ENCODE data around the gene CXXC1.
"Not testable (repeated sequence)": the region's sequence is repeated elsewhere in the genome, so short reads cannot be mapped to it uniquely, and the experiment has no call there.

Gene CXXC1

GRCh38 chr18:50299626-50300388 lies 12.3 kb upstream of the CXXC1 start:
- TF ChIP-seq POU2F2 (IDR thresholded peaks at IDR 0.05; ENCODE audit: low read depth, low read length) (no peak), TAF1 (IDR thresholded peaks at IDR 0.05; ENCODE audit: low read depth, low read length) (no peak), PAX5 (IDR thresholded peaks at IDR 0.05; ENCODE audit: insufficient read depth, low read length, severe bottlenecking) (no peak), POLR2A (IDR thresholded peaks at IDR 0.05; ENCODE audit: low read depth, low read length) (no peak), SPI1 (IDR thresholded peaks at IDR 0.05; ENCODE audit: low read depth, low read length) (no peak), POLR2AphosphoS5 (IDR thresholded peaks at IDR 0.05; ENCODE audit: low read depth, low read length) (no peak)
- peak; percentile 43 for FAIRE-seq

GRCh38 chr18:50298443-50299284 lies 11.2 kb upstream of the CXXC1 start:
- no peak for FAIRE-seq
- DNase-seq (ENCODE audit: insufficient read length, low spot score) = no peak
- TF ChIP-seq POLR2A (IDR thresholded peaks at IDR 0.05; ENCODE audit: low read depth, low read length) (no peak), SPI1 (IDR thresholded peaks at IDR 0.05; ENCODE audit: low read depth, low read length) (no peak), TAF1 (IDR thresholded peaks at IDR 0.05; ENCODE audit: low read depth, low read length) (no peak), POU2F2 (IDR thresholded peaks at IDR 0.05; ENCODE audit: low read depth, low read length) (no peak), PAX5 (IDR thresholded peaks at IDR 0.05; ENCODE audit: insufficient read depth, low read length, severe bottlenecking) (no peak), POLR2AphosphoS5 (IDR thresholded peaks at IDR 0.05; ENCODE audit: low read depth, low read length) (no peak)

More at GRCh38 chr18:50299626-50300388, 12.3 kb upstream of the CXXC1 start:
- DNase-seq (ENCODE audit: insufficient read length, low spot score) = no peak

DNA sequence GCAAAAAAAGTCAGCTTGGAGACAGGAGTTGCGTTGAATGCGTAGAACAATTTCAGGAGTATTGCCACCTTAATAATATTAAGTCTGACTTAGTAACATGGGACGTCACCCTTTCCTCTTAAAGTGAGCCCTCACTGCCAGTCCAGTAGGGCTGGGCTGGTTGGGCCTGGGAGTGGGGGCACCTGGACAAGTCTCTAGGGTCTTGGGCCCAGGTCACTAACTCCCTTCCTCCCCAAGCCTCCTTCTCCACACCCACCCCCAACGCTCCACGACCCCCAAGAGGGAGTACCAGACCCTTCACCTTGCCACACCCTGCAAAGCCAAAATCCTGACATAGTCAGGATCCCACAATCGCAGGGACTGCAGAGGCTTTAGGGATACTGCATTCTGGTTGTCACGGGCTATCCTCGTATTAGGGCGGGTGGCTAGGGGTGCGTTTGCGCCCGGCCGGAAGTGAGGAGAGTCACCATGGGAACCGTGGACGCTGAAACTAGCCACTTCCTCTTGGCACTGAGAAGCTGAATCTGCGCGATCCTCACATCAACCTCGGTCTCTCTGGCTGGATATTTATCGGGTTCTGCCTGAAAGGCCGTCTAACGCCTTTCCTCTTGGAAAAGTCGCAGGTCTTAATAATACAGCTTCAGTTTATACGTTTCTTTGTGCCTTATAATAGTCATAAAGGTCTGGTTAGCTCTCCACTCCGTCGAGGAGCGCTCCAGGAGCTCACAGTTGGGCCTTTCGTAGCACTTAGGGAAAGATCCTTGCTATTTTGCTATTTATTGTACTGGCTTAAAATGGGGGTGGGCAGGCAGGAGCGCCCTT lies 10.3 kb upstream of the CXXC1 start:
- DNase-seq (ENCODE audit: insufficient read length, low spot score) (peak; percentile 78), FAIRE-seq (peak; percentile 99)
- TF ChIP-seq SPI1 (IDR thresholded peaks at IDR 0.05; ENCODE audit: low read depth, low read length) = peak; percentile 96
- no peak for TF ChIP-seq POLR2A (IDR thresholded peaks at IDR 0.05; ENCODE audit: low read depth, low read length)

GRCh38 chr18:50293039-50293438 lies 5.5 kb upstream of the CXXC1 start:
- no peak for DNase-seq (ENCODE audit: insufficient read length, low spot score)
- FAIRE-seq = no peak
- TF ChIP-seq SPI1 (IDR thresholded peaks at IDR 0.05; ENCODE audit: low read depth, low read length) (no peak), POU2F2 (IDR thresholded peaks at IDR 0.05; ENCODE audit: low read depth, low read length) (no peak), TAF1 (IDR thresholded peaks at IDR 0.05; ENCODE audit: low read depth, low read length) (no peak), POLR2AphosphoS5 (IDR thresholded peaks at IDR 0.05; ENCODE audit: low read depth, low read length) (no peak), POLR2A (IDR thresholded peaks at IDR 0.05; ENCODE audit: low read depth, low read length) (no peak), PAX5 (IDR thresholded peaks at IDR 0.05; ENCODE audit: insufficient read depth, low read length, severe bottlenecking) (no peak)

GRCh38 chr18:50289108-50289443 lies 1.6 kb upstream of the CXXC1 start:
- no peak for TF ChIP-seq POLR2AphosphoS5 (IDR thresholded peaks at IDR 0.05; ENCODE audit: low read depth, low read length)
- no peak for TF ChIP-seq TAF1 (IDR thresholded peaks at IDR 0.05; ENCODE audit: low read depth, low read length)
- no peak for TF ChIP-seq PAX5 (IDR thresholded peaks at IDR 0.05; ENCODE audit: insufficient read depth, low read length, severe bottlenecking)
- TF ChIP-seq SPI1 (IDR thresholded peaks at IDR 0.05; ENCODE audit: low read depth, low read length) = no peak
- no peak for TF ChIP-seq POU2F2 (IDR thresholded peaks at IDR 0.05; ENCODE audit: low read depth, low read length)
- TF ChIP-seq POLR2A (IDR thresholded peaks at IDR 0.05; ENCODE audit: low read depth, low read length) = no peak
- DNase-seq (ENCODE audit: insufficient read length, low spot score) (no peak), FAIRE-seq (no peak)

DNA sequence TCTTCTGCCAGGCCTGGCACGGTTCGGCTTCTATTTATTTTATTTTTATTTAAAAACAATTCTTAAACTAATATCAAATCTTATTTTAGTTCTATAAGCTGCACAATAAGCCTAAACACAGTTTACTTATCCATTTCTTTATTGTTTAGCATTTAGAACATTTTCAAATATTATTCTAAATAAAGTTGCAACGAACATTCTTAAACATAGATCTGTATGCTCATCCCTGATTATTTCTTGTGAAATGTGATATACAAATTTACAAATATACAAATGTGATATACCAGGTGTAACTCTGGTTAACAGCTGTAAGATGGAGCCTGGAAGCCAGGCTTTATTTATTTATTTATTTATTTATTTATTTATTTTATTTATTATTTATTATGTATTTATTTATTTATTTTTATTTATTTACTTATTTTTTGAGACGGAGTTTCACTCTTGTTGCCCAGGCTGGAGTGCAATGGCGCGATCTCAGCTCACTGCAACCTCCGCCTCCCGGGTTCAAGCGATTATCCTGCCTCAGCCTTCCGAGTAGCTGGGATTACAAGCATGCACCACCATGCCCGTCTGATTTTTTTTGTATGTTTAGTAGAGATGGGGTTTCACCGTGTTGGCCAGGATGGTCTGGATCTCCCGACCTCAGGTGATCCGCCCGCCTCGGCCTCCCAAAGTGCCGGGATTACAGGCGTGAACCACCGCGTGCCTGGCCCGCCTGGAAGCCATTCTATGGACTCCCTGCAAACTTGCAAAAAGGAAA lies 1.0 kb upstream of the CXXC1 start:
- DNase-seq (ENCODE audit: insufficient read length, low spot score) = not testable (repeated sequence)

DNA sequence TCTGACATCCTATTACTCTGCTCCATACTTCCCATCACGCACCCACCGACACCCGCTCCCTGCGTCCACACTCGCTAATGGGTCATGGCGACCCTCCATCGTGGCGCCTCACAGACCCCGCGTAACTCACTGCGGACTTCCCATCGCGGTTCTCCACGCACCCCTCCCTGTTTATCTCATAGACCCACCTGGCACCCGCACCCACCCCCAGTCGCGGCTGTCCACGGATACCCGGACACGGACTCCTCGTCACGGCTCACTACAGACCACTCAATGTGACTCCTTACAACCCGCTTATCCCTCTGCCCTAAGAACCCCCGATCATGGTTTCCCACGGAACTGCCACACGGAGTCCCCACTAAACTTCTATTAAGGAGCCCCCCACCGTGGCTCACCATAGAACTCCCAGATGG lies 458 bp downstream of the CXXC1 start:
- DNase-seq (ENCODE audit: insufficient read length, low spot score) (no peak), FAIRE-seq (no peak)
- no peak for TF ChIP-seq POLR2AphosphoS5 (IDR thresholded peaks at IDR 0.05; ENCODE audit: low read depth, low read length)
- TF ChIP-seq POU2F2 (IDR thresholded peaks at IDR 0.05; ENCODE audit: low read depth, low read length) = no peak
- no peak for TF ChIP-seq SPI1 (IDR thresholded peaks at IDR 0.05; ENCODE audit: low read depth, low read length)
- no peak for TF ChIP-seq TAF1 (IDR thresholded peaks at IDR 0.05; ENCODE audit: low read depth, low read length)
- TF ChIP-seq PAX5 (IDR thresholded peaks at IDR 0.05; ENCODE audit: insufficient read depth, low read length, severe bottlenecking) = no peak
- no peak for TF ChIP-seq POLR2A (IDR thresholded peaks at IDR 0.05; ENCODE audit: low read depth, low read length)

More for the DNA sequence above, 1.0 kb upstream of the CXXC1 start:
- FAIRE-seq = not testable (repeated sequence)

- DNase-seq (ENCODE audit: insufficient read length, low spot score) (no peak), FAIRE-seq (peak; percentile 68)
- TF ChIP-seq POU2F2 (IDR thresholded peaks at IDR 0.05; ENCODE audit: low read depth, low read length) (no peak), PAX5 (IDR thresholded peaks at IDR 0.05; ENCODE audit: insufficient read depth, low read length, severe bottlenecking) (no peak), POLR2A (IDR thresholded peaks at IDR 0.05; ENCODE audit: low read depth, low read length) (no peak), SPI1 (IDR thresholded peaks at IDR 0.05; ENCODE audit: low read depth, low read length) (no peak), POLR2AphosphoS5 (IDR thresholded peaks at IDR 0.05; ENCODE audit: low read depth, low read length) (no peak), TAF1 (IDR thresholded peaks at IDR 0.05; ENCODE audit: low read depth, low read length) (no peak)
Measured at GRCh38 chr18:50286391-50287027, 983 bp downstream of the CXXC1 start.

All from GM12891 (cell line).